ENCODE measurements around the gene PDIK1L. TPM values are rescaled to one million over a fixed set of nuclear protein-coding genes. Genes with fewer than 3 reads are reported as not detected.

Gene PDIK1L
- total and polyA plus RNA-seq, 9 of the 15 experiments (the other 6 are each of a cell fraction or from before 2014, with no cell fraction given) = 12.8 to 30.2 (median 21.5) TPM

- ATAC-seq = no peak
- H3K9ac ChIP-seq (ENCODE audit: insufficient read depth in 1 of 2, low read depth in 2 of 2, low read length in 2 of 2) = peak overlapping the region; percentile 8 to 67; a peak in 2 of 4 replicates
- H3K27me3 ChIP-seq (ENCODE audit: control insufficient read depth in 2 of 2, insufficient read depth in 2 of 2, low read length in 2 of 2) = no peaks in the 10 kb centered on the region
- BruUV-seq (replicated peaks) = no TSS peak
- in situ Hi-C loops (cut with MboI) (no loop called here), intact Hi-C loops (cut with micrococcal nuclease) (no loop called here)
- H4K20me1 ChIP-seq (replicated peaks; ENCODE audit: control insufficient read depth, insufficient read depth, low read length) = no peaks in the 10 kb centered on the region
- no peaks in the 10 kb centered on the region for H3K36me3 ChIP-seq (ENCODE audit: control insufficient read depth, insufficient read depth, low read length)
- H3K79me2 ChIP-seq (ENCODE audit: control insufficient read depth, insufficient read depth, low read length) = no peaks in the 10 kb centered on the region
- no peak overlapping the region for H3K27ac ChIP-seq (ENCODE audit: extremely low read depth, low read depth, low read length)
- peaks cover 45 to 61% of the 10 kb centered on the region in 2 experiments for H3K4me1 ChIP-seq (replicated peaks in 1 of 2; ENCODE audit: control insufficient read depth in 2 of 2, insufficient read depth in 2 of 2, low read length in 2 of 2)
- ChIA-PET CTCF (ENCODE audit: low intra/inter-chr PET ratio) (no interaction called here), POLR2A (interaction anchor here (1.0 kb wide), 2 partner anchors 28 to 177 kb away, joined by 3 read pairs; no protein-coding TSS in a partner anchor)
- WGBS (ENCODE audit: insufficient coverage, low coverage, missing lambda C conversion rate) = 74% methylated on average over 6 of the region's 6 CpGs
- no peak overlapping the region for H3K4me2 ChIP-seq (ENCODE audit: insufficient read depth, low read length)
- H3K9me3 ChIP-seq (replicated peaks; ENCODE audit: control insufficient read depth, insufficient read depth, low read depth, low read length) = no peaks in the 10 kb centered on the region
- TF ChIP-seq, protein P1, sequence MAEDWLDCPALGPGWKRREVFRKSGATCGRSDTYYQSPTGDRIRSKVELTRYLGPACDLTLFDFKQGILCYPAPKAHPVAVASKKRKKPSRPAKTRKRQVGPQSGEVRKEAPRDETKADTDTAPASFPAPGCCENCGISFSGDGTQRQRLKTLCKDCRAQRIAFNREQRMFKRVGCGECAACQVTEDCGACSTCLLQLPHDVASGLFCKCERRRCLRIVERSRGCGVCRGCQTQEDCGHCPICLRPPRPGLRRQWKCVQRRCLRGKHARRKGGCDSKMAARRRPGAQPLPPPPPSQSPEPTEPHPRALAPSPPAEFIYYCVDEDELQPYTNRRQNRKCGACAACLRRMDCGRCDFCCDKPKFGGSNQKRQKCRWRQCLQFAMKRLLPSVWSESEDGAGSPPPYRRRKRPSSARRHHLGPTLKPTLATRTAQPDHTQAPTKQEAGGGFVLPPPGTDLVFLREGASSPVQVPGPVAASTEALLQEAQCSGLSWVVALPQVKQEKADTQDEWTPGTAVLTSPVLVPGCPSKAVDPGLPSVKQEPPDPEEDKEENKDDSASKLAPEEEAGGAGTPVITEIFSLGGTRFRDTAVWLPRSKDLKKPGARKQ (CRISPR knock-in tag; IDR thresholded peaks at IDR 0.05) = no peak
- TF ChIP-seq MEIS2 (IDR thresholded peaks at IDR 0.05; ENCODE audit: partially characterized antibody) (no peak), SMAD4 (CRISPR knock-in tag; conservative IDR thresholded peaks at IDR 0.05) (no peak), SP1 (CRISPR knock-in tag; IDR thresholded peaks at IDR 0.05) (no peak), GATA2 (CRISPR knock-in tag; IDR thresholded peaks at IDR 0.05) (no peak), PTBP1 (IDR thresholded peaks at IDR 0.05; ENCODE audit: low read depth, low read length) (no peak), NELFE (IDR thresholded peaks at IDR 0.05; ENCODE audit: insufficient read depth, insufficient read length) (no peak), MYBL2 (IDR thresholded peaks at IDR 0.05; ENCODE audit: low read depth) (no peak), MYBL2 (CRISPR knock-in tag; IDR thresholded peaks at IDR 0.05; ENCODE audit: borderline replicate concordance) (no peak), FOXJ3 (CRISPR knock-in tag; IDR thresholded peaks at IDR 0.05) (no peak), MEF2D (tag; conservative IDR thresholded peaks at IDR 0.05; ENCODE audit: low read depth) (no peak), BRF1 (IDR thresholded peaks at IDR 0.05; ENCODE audit: borderline replicate concordance, extremely low read depth, insufficient read length) (no peak), POLR2AphosphoS5 (IDR thresholded peaks at IDR 0.05; ENCODE audit: control insufficient read depth, insufficient read depth, low read depth, low read length) (no peak), RB1 (IDR thresholded peaks at IDR 0.05; ENCODE audit: low read depth) (no peak), HCFC1 (IDR thresholded peaks at IDR 0.05; ENCODE audit: low read depth, low read length) (no peak), PHB (CRISPR knock-in tag; IDR thresholded peaks at IDR 0.05) (no peak), ZNF830 (CRISPR knock-in tag; IDR thresholded peaks at IDR 0.05) (no peak)
- TF ChIP-seq, protein P2, sequence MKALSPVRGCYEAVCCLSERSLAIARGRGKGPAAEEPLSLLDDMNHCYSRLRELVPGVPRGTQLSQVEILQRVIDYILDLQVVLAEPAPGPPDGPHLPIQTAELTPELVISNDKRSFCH (CRISPR knock-in tag; IDR thresholded peaks at IDR 0.05) = no peak
- TF ChIP-seq, protein P2 (tag; IDR thresholded peaks at IDR 0.05) = no peak
- TF ChIP-seq, protein P3, sequence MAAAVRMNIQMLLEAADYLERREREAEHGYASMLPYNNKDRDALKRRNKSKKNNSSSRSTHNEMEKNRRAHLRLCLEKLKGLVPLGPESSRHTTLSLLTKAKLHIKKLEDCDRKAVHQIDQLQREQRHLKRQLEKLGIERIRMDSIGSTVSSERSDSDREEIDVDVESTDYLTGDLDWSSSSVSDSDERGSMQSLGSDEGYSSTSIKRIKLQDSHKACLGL (CRISPR knock-in tag; IDR thresholded peaks at IDR 0.05; ENCODE audit: borderline replicate concordance, poor library complexity, severe bottlenecking) = no peak
- TF ChIP-seq, protein P4, sequence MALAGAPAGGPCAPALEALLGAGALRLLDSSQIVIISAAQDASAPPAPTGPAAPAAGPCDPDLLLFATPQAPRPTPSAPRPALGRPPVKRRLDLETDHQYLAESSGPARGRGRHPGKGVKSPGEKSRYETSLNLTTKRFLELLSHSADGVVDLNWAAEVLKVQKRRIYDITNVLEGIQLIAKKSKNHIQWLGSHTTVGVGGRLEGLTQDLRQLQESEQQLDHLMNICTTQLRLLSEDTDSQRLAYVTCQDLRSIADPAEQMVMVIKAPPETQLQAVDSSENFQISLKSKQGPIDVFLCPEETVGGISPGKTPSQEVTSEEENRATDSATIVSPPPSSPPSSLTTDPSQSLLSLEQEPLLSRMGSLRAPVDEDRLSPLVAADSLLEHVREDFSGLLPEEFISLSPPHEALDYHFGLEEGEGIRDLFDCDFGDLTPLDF (CRISPR knock-in tag; IDR thresholded peaks at IDR 0.05) = no peak
- FAIRE-seq = no peak
- peak overlapping the region; percentile 74 for H2AFZ ChIP-seq (ENCODE audit: low read depth, low read length)
- H3K4me3 ChIP-seq = no peak overlapping the region
- no peak for DNase-seq (ENCODE audit: extremely low read depth in 1 of 4, low spot score in 3 of 4)
- H3K9me1 ChIP-seq (ENCODE audit: control insufficient read depth, insufficient read depth, low read length) = no peaks in the 10 kb centered on the region
These were observed 39.3 kb upstream of the PDIK1L start for GRCh38 chr1:26072305-26072704.
